A549 (cell line): Measurements from ENCODE around the gene MMP25. TPM values are rescaled to one million over a fixed set of nuclear protein-coding genes. Genes with fewer than 3 reads are reported as not detected.

Source experiments
- ATAC-seq, 2 experiments: fragments of 200-7000 bp in 1 of 2; fragments of >200 bp in 1 of 2; cut with Nextera tagmentation in 1 of 2; cut with Tn5 transposase in 1 of 2; 3 replicates each; pipeline versions ENCODE4 v1.8.0 to v1.9.1; 2018 to 2020; ENCODE audit warnings: mild to moderate bottlenecking in 1 of 2, moderate library complexity in 1 of 2
- CTCF ChIA-PET: fragments of 300-600 bp; sonication (Branson Sonifier 250); formaldehyde crosslinking; extraction: SDS; loops from one replicate; lab custom pipeline; 2021; ENCODE audit warnings: antibody characterized with exemption, inconsistent platforms; lab: Yijun Ruan, JAX
- POLR2A ChIA-PET: fragments of 350-600 bp; formaldehyde crosslinking; extraction: SDS; loops from one replicate; lab custom pipeline; 2021; ENCODE audit warnings: antibody characterized with exemption, inconsistent platforms; lab: Yijun Ruan, JAX
- DNase-seq, 2 experiments: peaks; one replicate each; pipeline versions ENCODE4 v3.0.0 to v3.0.0-alpha.2; 2011 to 2016; ENCODE audit warnings: low read depth in 1 of 2, low spot score in 1 of 2
- FAIRE-seq: peaks from 2 replicates; lab custom pipeline; 2011; peaks lifted over from hg19 to GRCh38; lab: Jason Lieb, UNC
- H3K27ac ChIP-seq, 2 experiments: fragments of >200 bp; sonication (Bioruptor Twin); formaldehyde crosslinking; 3 replicates each; pipeline ENCODE4 v1.5.1; 2016 to 2017
- H3K4me1 ChIP-seq: fragments of >200 bp; sonication (Bioruptor Twin); formaldehyde crosslinking; 3 replicates; pipeline ENCODE4 v1.6.1; 2016
- H3K4me2 ChIP-seq: fragments of >200 bp; sonication (Bioruptor Twin); formaldehyde crosslinking; 3 replicates; pipeline ENCODE4 v1.6.1; 2016
- H3K4me3 ChIP-seq: fragments of >200 bp; sonication (Bioruptor Twin); formaldehyde crosslinking; 3 replicates; pipeline ENCODE4 v1.5.1; 2016
- H3K9me3 ChIP-seq: fragments of >200 bp; sonication (Bioruptor Twin); formaldehyde crosslinking; 3 replicates; pipeline ENCODE4 v1.6.1; 2016
- CBX8 ChIP-seq: fragments of 200-600 bp; sonication (generic); IDR thresholded peaks from 2 replicates; pipeline ENCODE4 v1.6.1; 2016
- EHMT2 ChIP-seq: fragments of 200-600 bp; sonication (generic); IDR thresholded peaks from 2 replicates; pipeline ENCODE4 v1.6.1; 2016; ENCODE audit warnings: antibody characterized with exemption, low read depth, mild to moderate bottlenecking, moderate library complexity
- FOXS1 ChIP-seq: fragments of 250-450 bp; sonication (Bioruptor Pico); IDR thresholded peaks from 2 replicates; pipeline ENCODE4 v1.5.0; 2020; ENCODE audit warnings: mild to moderate bottlenecking, moderate library complexity
- HOXB5 ChIP-seq: fragments of 250-450 bp; sonication (Bioruptor Pico); IDR thresholded peaks from 2 replicates; pipeline ENCODE4 v1.5.0; 2020; ENCODE audit warnings: mild to moderate bottlenecking, moderate library complexity
- KDM1A ChIP-seq: fragments of 200-600 bp; sonication (generic); IDR thresholded peaks from 2 replicates; pipeline ENCODE4 v1.6.1; 2016; ENCODE audit warnings: low read depth, mild to moderate bottlenecking
- KDM5A ChIP-seq: fragments of 200-600 bp; sonication (generic); IDR thresholded peaks from 2 replicates; pipeline ENCODE4 v1.6.1; 2016; ENCODE audit warnings: antibody characterized with exemption, mild to moderate bottlenecking
- MAZ ChIP-seq: fragments of 150-350 bp; IDR thresholded peaks from 2 replicates; pipeline ENCODE4 v1.6.1; 2014; ENCODE audit warnings: antibody characterized with exemption, low read depth, low read length, borderline replicate concordance
- NPAS2 ChIP-seq: fragments of 250-450 bp; sonication (Bioruptor Pico); IDR thresholded peaks from 2 replicates; pipeline ENCODE4 v1.8.0; 2022; ENCODE audit warnings: mild to moderate bottlenecking, moderate library complexity, borderline replicate concordance
- PHF8 ChIP-seq: fragments of 200-600 bp; sonication (generic); IDR thresholded peaks from 2 replicates; pipeline ENCODE4 v1.6.1; 2016; ENCODE audit warnings: low read depth, mild to moderate bottlenecking, antibody characterized with exemption, moderate library complexity, borderline replicate concordance
- POLR2A ChIP-seq: IDR thresholded peaks from 2 replicates; pipeline ENCODE4 v1.6.1; 2012; ENCODE audit warnings: mild to moderate bottlenecking, low read length
- RAD21 ChIP-seq, 2 experiments: fragments of >200 bp in 1 of 2; sonication (Bioruptor Twin) in 1 of 2; formaldehyde crosslinking in 1 of 2; IDR thresholded peaks in 1 of 2; conservative IDR thresholded peaks in 1 of 2; 2 replicates in 1 of 2; 3 replicates in 1 of 2; pipeline ENCODE4 v1.6.1; 2012 to 2018; ENCODE audit warnings: inconsistent platforms in 1 of 2
- RCOR1 ChIP-seq: fragments of 150-350 bp; IDR thresholded peaks from 2 replicates; pipeline ENCODE4 v1.6.1; 2014; ENCODE audit warnings: antibody characterized with exemption, low read length, low read depth
- RNF2 ChIP-seq: fragments of 200-600 bp; sonication (generic); IDR thresholded peaks from 2 replicates; pipeline ENCODE4 v1.6.1; 2016; ENCODE audit warnings: low read depth, mild to moderate bottlenecking, antibody characterized with exemption, moderate library complexity, borderline replicate concordance
- SMC3 ChIP-seq: fragments of >200 bp; sonication (Bioruptor Twin); formaldehyde crosslinking; IDR thresholded peaks from 3 replicates; pipeline ENCODE4 v1.6.1; 2018; ENCODE audit warnings: inconsistent platforms
- TP53 ChIP-seq: fragments of 250-450 bp; sonication (Bioruptor Pico); IDR thresholded peaks from 2 replicates; pipeline ENCODE4 v1.5.0; 2021; ENCODE audit warnings: mild to moderate bottlenecking, moderate library complexity
- ZNF302 ChIP-seq: fragments of 250-450 bp; sonication (Bioruptor Pico); IDR thresholded peaks from 2 replicates; pipeline ENCODE4 v1.9.0; 2021; ENCODE audit warnings: inconsistent platforms, mild to moderate bottlenecking, moderate library complexity
- WGBS: methylation state at CpG from one replicate; pipeline ENCODE4 v1.1.6; 2017; ENCODE audit errors: missing lambda C conversion rate; 5-methylcytosine and 5-hydroxymethylcytosine counted together
- polyA plus RNA-seq, 4 experiments: library from polyadenylated mRNA; depleted of rRNA in 3 of 4; stranded (reverse); fragments of >200 nt; fragmentation: RNase III in 1 of 4; extraction: RNeasy Plus Mini Kit Qiagen cat#74134 plus additional on column Dnase treatment in 1 of 4; gene quantifications; 2 replicates in 3 of 4; 3 replicates in 1 of 4; pipeline ENCODE4 v1.2.3, GENCODE V29; 2011 to 2017
- TF ChIP-seq, protein P1 (sequence below): fragments of 150-350 bp; IDR thresholded peaks from 2 replicates; pipeline ENCODE4 v1.6.1; 2014; ENCODE audit warnings: low read depth, mild to moderate bottlenecking, low read length
- TF ChIP-seq, protein P2 (sequence below): fragments of 450-650 bp; IDR thresholded peaks from 2 replicates; pipeline ENCODE4 v1.6.1; 2014; ENCODE audit warnings: antibody characterized with exemption
- TF ChIP-seq, protein P3 (sequence below): fragments of 250-450 bp; sonication (Bioruptor Pico); IDR thresholded peaks from 2 replicates; pipeline ENCODE4 v1.5.0; 2020; ENCODE audit warnings: low read depth, mild to moderate bottlenecking, moderate library complexity
- TF ChIP-seq, protein P4 (sequence below): IDR thresholded peaks from 2 replicates; pipeline ENCODE4 v1.6.1; 2012
- TF ChIP-seq, protein P5 (sequence below): fragments of >200 bp; sonication (Bioruptor Twin); formaldehyde crosslinking; IDR thresholded peaks from 3 replicates; pipeline ENCODE4 v1.5.1; 2016
- TF ChIP-seq, protein P6 (sequence below): fragments of >200 bp; sonication (Bioruptor Twin); formaldehyde crosslinking; IDR thresholded peaks from 3 replicates; pipeline ENCODE4 v1.6.1; 2016

The MMP25 gene
- polyA plus RNA-seq, 2 of the 4 experiments (the other 2 are of a cell fraction): 0.04 to 0.31 TPM

DNA sequence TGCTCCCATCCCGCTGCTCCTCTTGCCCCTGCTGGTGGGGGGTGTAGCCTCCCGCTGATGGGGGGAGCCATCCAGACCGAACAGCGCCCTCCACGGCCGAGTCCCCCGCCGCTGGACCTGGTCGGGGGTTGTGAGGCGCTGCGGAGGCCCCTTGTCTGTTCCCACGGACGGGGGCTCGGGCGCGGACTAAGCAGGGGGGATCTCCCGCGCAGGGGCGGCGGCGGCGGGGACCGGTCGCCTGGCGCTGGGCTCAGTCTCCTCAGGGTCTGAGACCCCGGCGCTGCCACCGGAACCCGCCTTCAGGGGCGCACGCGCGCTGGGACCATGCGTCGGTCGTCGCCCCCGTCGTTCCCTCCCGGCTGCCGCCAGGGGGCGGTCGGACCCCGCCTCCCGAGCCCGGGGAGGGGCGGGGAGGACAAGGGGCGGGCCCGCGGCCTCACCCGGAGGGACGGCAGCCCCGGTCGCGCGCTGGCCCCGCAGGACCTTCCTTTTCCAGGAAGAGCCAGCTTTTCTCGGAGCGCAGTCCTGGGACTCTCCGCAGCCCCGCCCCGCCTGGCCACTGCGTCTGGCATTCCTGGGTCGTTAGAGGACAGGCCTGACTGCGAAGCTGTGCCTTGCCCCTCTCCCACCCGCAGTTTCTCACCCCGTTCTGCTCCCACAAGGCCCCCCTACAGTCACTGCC, 12.8 kb downstream of the MMP25 start:
- peak; percentile 89 to 95 for ATAC-seq
- DNase-seq: peak; percentile 79 to 84

DNA sequence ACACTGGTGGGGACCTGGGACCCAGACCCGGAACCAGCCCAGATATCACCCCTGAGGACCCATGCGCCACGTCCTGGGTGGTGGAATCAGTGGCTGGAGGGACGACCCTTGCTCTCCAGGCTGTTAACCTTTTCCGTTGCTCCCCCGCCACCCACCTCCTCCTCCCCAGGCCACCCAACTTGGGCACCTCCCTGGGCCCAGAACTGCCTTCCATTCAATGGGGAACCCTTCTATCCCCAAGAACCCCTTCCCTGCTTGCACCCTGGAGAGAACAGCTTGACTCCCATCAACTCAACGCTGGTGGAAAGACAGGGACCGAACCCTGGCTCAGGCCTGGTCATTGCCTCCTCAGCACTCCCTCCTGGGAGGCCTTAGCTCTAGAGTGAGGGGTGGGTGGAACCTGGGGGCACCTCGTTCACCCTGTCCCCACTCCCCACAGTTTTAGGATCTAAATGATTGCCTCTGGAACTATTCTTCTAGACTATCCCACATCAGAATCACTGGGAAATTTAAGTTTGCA, 13.4 kb downstream of the MMP25 start:
- DNase-seq: no peak
- ATAC-seq: no peak
- Histone ChIP-seq H3K4me1 (peaks cover 13% of the 10 kb centered on the region), H3K4me3 (peak overlapping the region; percentile 76), H3K27ac (peak overlapping the region; percentile 94 to 99), H3K9me3 (no peaks in the 10 kb centered on the region), H3K4me2 (peak overlapping the region; percentile 92)
- CTCF ChIA-PET: interaction anchor here (0.6 to 12.4 kb wide), 28 partner anchors 11 to 114 kb away, joined by 3 to 186 read pairs (median 7); partner anchors contain the start of genes ZNF205, ZNF213 and ZSCAN10
- POLR2A ChIA-PET: interaction anchor here (1.5 to 2.3 kb wide), 4 partner anchors 18 to 75 kb away, joined by 3 to 15 read pairs (median 6); partner anchors contain the start of gene ZNF213
- TF ChIP-seq, protein P1, sequence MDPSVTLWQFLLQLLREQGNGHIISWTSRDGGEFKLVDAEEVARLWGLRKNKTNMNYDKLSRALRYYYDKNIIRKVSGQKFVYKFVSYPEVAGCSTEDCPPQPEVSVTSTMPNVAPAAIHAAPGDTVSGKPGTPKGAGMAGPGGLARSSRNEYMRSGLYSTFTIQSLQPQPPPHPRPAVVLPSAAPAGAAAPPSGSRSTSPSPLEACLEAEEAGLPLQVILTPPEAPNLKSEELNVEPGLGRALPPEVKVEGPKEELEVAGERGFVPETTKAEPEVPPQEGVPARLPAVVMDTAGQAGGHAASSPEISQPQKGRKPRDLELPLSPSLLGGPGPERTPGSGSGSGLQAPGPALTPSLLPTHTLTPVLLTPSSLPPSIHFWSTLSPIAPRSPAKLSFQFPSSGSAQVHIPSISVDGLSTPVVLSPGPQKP: no peak
- TF ChIP-seq RCOR1 (no peak), TP53 (no peak), HOXB5 (CRISPR knock-in tag) (no peak), KDM1A (no peak), EHMT2 (no peak), KDM5A (no peak), MAZ (no peak), FOXS1 (CRISPR knock-in tag) (no peak), CBX8 (no peak)
- TF ChIP-seq, protein P2, sequence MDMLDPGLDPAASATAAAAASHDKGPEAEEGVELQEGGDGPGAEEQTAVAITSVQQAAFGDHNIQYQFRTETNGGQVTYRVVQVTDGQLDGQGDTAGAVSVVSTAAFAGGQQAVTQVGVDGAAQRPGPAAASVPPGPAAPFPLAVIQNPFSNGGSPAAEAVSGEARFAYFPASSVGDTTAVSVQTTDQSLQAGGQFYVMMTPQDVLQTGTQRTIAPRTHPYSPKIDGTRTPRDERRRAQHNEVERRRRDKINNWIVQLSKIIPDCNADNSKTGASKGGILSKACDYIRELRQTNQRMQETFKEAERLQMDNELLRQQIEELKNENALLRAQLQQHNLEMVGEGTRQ: no peak
- TF ChIP-seq, protein P3, sequence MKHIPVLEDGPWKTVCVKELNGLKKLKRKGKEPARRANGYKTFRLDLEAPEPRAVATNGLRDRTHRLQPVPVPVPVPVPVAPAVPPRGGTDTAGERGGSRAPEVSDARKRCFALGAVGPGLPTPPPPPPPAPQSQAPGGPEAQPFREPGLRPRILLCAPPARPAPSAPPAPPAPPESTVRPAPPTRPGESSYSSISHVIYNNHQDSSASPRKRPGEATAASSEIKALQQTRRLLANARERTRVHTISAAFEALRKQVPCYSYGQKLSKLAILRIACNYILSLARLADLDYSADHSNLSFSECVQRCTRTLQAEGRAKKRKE: no peak
- TF ChIP-seq, all 56 proteins: peak for 0
- WGBS: 83% methylated on average over 7 of the region's 9 CpGs
- no peak for FAIRE-seq

More for the DNA sequence above, 12.8 kb downstream of the MMP25 start:
- Histone ChIP-seq H3K4me2 (peak overlapping the region; percentile 92), H3K4me3 (peak overlapping the region; percentile 76), H3K27ac (peak overlapping the region; percentile 94 to 99), H3K9me3 (no peaks in the 10 kb centered on the region), H3K4me1 (peaks cover 10% of the 10 kb centered on the region)
- 5% methylated on average over 9 of the region's 67 CpGs for WGBS
- ChIA-PET POLR2A (interaction anchor here (0.6 to 2.3 kb wide), 8 partner anchors 9 to 75 kb away, joined by 3 to 15 read pairs (median 4); partner anchors contain the start of genes TNFRSF12A and ZNF213), CTCF (interaction anchor here (0.6 to 12.4 kb wide), 38 partner anchors 10 to 132 kb away, joined by 3 to 186 read pairs (median 6); partner anchors contain the start of genes MMP25, ZNF205, ZNF213 and ZSCAN10)
- TF ChIP-seq ZNF302 (CRISPR knock-in tag): no peak
- TF ChIP-seq NPAS2 (CRISPR knock-in tag): no peak
- no peak for TF ChIP-seq TP53
- TF ChIP-seq SMC3: peak; percentile 80
- TF ChIP-seq RNF2: peak; percentile 66; the same call in 1 of the 2 replicates
- TF ChIP-seq HOXB5 (CRISPR knock-in tag): no peak
- TF ChIP-seq POLR2A: peak; percentile 53
- TF ChIP-seq, protein P4, sequence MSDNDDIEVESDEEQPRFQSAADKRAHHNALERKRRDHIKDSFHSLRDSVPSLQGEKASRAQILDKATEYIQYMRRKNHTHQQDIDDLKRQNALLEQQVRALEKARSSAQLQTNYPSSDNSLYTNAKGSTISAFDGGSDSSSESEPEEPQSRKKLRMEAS: peak; percentile 79
- TF ChIP-seq, protein P5, sequence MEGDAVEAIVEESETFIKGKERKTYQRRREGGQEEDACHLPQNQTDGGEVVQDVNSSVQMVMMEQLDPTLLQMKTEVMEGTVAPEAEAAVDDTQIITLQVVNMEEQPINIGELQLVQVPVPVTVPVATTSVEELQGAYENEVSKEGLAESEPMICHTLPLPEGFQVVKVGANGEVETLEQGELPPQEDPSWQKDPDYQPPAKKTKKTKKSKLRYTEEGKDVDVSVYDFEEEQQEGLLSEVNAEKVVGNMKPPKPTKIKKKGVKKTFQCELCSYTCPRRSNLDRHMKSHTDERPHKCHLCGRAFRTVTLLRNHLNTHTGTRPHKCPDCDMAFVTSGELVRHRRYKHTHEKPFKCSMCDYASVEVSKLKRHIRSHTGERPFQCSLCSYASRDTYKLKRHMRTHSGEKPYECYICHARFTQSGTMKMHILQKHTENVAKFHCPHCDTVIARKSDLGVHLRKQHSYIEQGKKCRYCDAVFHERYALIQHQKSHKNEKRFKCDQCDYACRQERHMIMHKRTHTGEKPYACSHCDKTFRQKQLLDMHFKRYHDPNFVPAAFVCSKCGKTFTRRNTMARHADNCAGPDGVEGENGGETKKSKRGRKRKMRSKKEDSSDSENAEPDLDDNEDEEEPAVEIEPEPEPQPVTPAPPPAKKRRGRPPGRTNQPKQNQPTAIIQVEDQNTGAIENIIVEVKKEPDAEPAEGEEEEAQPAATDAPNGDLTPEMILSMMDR: peak; percentile 82
- TF ChIP-seq, protein P6, sequence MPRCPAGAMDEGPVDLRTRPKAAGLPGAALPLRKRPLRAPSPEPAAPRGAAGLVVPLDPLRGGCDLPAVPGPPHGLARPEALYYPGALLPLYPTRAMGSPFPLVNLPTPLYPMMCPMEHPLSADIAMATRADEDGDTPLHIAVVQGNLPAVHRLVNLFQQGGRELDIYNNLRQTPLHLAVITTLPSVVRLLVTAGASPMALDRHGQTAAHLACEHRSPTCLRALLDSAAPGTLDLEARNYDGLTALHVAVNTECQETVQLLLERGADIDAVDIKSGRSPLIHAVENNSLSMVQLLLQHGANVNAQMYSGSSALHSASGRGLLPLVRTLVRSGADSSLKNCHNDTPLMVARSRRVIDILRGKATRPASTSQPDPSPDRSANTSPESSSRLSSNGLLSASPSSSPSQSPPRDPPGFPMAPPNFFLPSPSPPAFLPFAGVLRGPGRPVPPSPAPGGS: 0 out of 3 replicates have a peak, but pooled peaks have one; percentile 50
- peak; percentile 93 for TF ChIP-seq MAZ
- TF ChIP-seq PHF8: 0 out of 2 replicates have a peak, but pooled peaks have one; percentile 28
- TF ChIP-seq RAD21 (conservative IDR thresholded peaks at IDR 0.05 in 1 of 2, IDR thresholded peaks at IDR 0.05 in 1 of 2): peak; percentile 74 to 94
- no peak for FAIRE-seq
